ENCODE data around the gene TFAP2A. TPM values are rescaled to one million over a fixed set of nuclear protein-coding genes. Genes with fewer than 3 reads are reported as not detected.

The TFAP2A gene
- total RNA-seq, 5 donors from 2014 or later (not counting 1 experiment from before 2014, with no cell fraction given): 0.15 to 0.69 (median 0.28) TPM; not detected in 2

GRCh38 chr6:10411131-10411970, 3.5 kb downstream of the TFAP2A start:
- Histone ChIP-seq H3K27ac (ENCODE audit: low read length) (no peak overlapping the region), H3K4me1 (ENCODE audit: control insufficient read depth in 1 of 2, extremely low read depth in 1 of 2, insufficient read depth in 2 of 2, low read length in 2 of 2) (peaks cover 12 to 48% of the 10 kb centered on the region in 2 experiments), H3K9me3 (peaks cover 4% of the 10 kb centered on the region), H3K27me3 (replicated peaks in 1 of 2; ENCODE audit: control insufficient read depth in 2 of 2, extremely low read depth in 1 of 2, insufficient read depth in 2 of 2, low read length in 1 of 2) (peaks cover 43 to 68% of the 10 kb centered on the region in 2 experiments), H3K36me3 (ENCODE audit: control insufficient read depth in 2 of 2, extremely low read depth in 1 of 2, insufficient read depth in 1 of 2, low read length in 1 of 2) (no peaks in the 10 kb centered on the region), H3K4me3 (ENCODE audit: control insufficient read depth in 1 of 2, extremely low read depth in 1 of 2, low read length in 1 of 2) (peak overlapping the region; percentile 61 to 95)
- Mint-ChIP-seq H3K36me3 (peaks cover 11% of the 10 kb centered on the region), H3K4me3 (peak overlapping the region; percentile 84 to 88 (median 84)), H3K4me1 (peaks cover 34 to 54% (median 46%) of the 10 kb centered on the region in 3 donors), H3K27me3 (peaks cover 66 to 85% of the 10 kb centered on the region in 2 donors), H3K27ac (peak overlapping the region in 1 of 2 donors; percentile 43), H3K9me3 (peaks cover 10 to 22% (median 21%) of the 10 kb centered on the region in 3 donors)
- 10% methylated on average over 53 of the region's 65 CpGs for WGBS (ENCODE audit: insufficient coverage)
- peak in 3 of 4 experiments; percentile 15 to 28 (median 18) for ATAC-seq (replicated peaks in 1 of 4)
- POLR2A ChIA-PET: no interaction called here
- no peak for DNase-seq
- CTCF ChIA-PET: interaction anchor here in 1 of 2 donors (1.0 kb wide), 1 partner anchor 10 kb away, joined by 3 read pairs; no protein-coding TSS in a partner anchor

- Mint-ChIP-seq H3K9me3 (peaks cover 10 to 28% (median 25%) of the 10 kb centered on the region in 3 donors), H3K27ac (peak overlapping the region in 1 of 2 donors; percentile 41), H3K36me3 (peaks cover 10% of the 10 kb centered on the region), H3K27me3 (peaks cover 63 to 76% of the 10 kb centered on the region in 2 donors), H3K4me3 (peak overlapping the region; percentile 56 to 88 (median 69)), H3K4me1 (peaks cover 34 to 50% (median 45%) of the 10 kb centered on the region in 3 donors)
- H3K36me3 ChIP-seq (ENCODE audit: control insufficient read depth in 2 of 2, extremely low read depth in 1 of 2, insufficient read depth in 1 of 2, low read length in 1 of 2): no peaks in the 10 kb centered on the region
- peaks cover 4% of the 10 kb centered on the region for H3K9me3 ChIP-seq
- H3K4me1 ChIP-seq (ENCODE audit: control insufficient read depth in 1 of 2, extremely low read depth in 1 of 2, insufficient read depth in 2 of 2, low read length in 2 of 2): peaks cover 12 to 42% of the 10 kb centered on the region in 2 experiments
- peaks cover 38 to 59% of the 10 kb centered on the region in 2 experiments for H3K27me3 ChIP-seq (replicated peaks in 1 of 2; ENCODE audit: control insufficient read depth in 2 of 2, extremely low read depth in 1 of 2, insufficient read depth in 2 of 2, low read length in 1 of 2)
- DNase-seq (no peak), ATAC-seq (replicated peaks in 1 of 4) (no peak)
- CTCF ChIA-PET: interaction anchor here in 1 of 2 donors (0.7 kb wide), 1 partner anchor 9 kb away, joined by 7 read pairs; no protein-coding TSS in a partner anchor
- peak overlapping the region in 1 of 2 donors; percentile 18 for H3K4me3 ChIP-seq (ENCODE audit: control insufficient read depth in 1 of 2, extremely low read depth in 1 of 2, low read length in 1 of 2)
- POLR2A ChIA-PET: no interaction called here
- whole genome bisulfite sequencing (ENCODE audit: insufficient coverage): 4% methylated on average over 5 of the region's 36 CpGs
- no peak overlapping the region for H3K27ac ChIP-seq (ENCODE audit: low read length)
Observed at GRCh38 chr6:10410207-10411050, 4.4 kb downstream of the TFAP2A start.

- Mint-ChIP-seq H3K4me1 (peaks cover 33 to 46% (median 44%) of the 10 kb centered on the region in 3 donors), H3K4me3 (peak overlapping the region in 2 of 3 donors; percentile 18 to 88), H3K27ac (peak overlapping the region in 1 of 2 donors; percentile 51), H3K27me3 (peaks cover 59 to 70% of the 10 kb centered on the region in 2 donors), H3K36me3 (peaks cover 7% of the 10 kb centered on the region), H3K9me3 (peaks cover 10 to 31% (median 27%) of the 10 kb centered on the region in 3 donors)
- H3K4me1 ChIP-seq (ENCODE audit: control insufficient read depth in 1 of 2, extremely low read depth in 1 of 2, insufficient read depth in 2 of 2, low read length in 2 of 2): peaks cover 12 to 38% of the 10 kb centered on the region in 2 experiments
- H3K36me3 ChIP-seq (ENCODE audit: control insufficient read depth in 2 of 2, extremely low read depth in 1 of 2, insufficient read depth in 1 of 2, low read length in 1 of 2): no peaks in the 10 kb centered on the region
- peaks cover 33 to 55% of the 10 kb centered on the region in 2 experiments for H3K27me3 ChIP-seq (replicated peaks in 1 of 2; ENCODE audit: control insufficient read depth in 2 of 2, extremely low read depth in 1 of 2, insufficient read depth in 2 of 2, low read length in 1 of 2)
- DNase-seq (no peak), ATAC-seq (replicated peaks in 1 of 4) (no peak)
- ChIA-PET CTCF (no interaction called here), POLR2A (no interaction called here)
- H3K9me3 ChIP-seq: peaks cover 4% of the 10 kb centered on the region
- no peak overlapping the region for H3K27ac ChIP-seq (ENCODE audit: low read length)
- no peak overlapping the region for H3K4me3 ChIP-seq (ENCODE audit: control insufficient read depth in 1 of 2, extremely low read depth in 1 of 2, low read length in 1 of 2)
- whole genome bisulfite sequencing (ENCODE audit: insufficient coverage): 19% methylated on average over 15 of the region's 30 CpGs
Observed at GRCh38 chr6:10409731-10410206, 5.1 kb downstream of the TFAP2A start.

- no peak for ATAC-seq (replicated peaks in 1 of 4)
- no peak overlapping the region for H3K4me3 ChIP-seq (ENCODE audit: control insufficient read depth in 1 of 2, extremely low read depth in 1 of 2, low read length in 1 of 2)
- H3K9me3 Mint-ChIP-seq: peaks cover 10 to 31% (median 27%) of the 10 kb centered on the region in 3 donors
- WGBS (ENCODE audit: insufficient coverage): 10% methylated on average over 3 of the region's 8 CpGs
- CTCF ChIA-PET: no interaction called here
- peaks cover 54 to 66% of the 10 kb centered on the region in 2 donors for H3K27me3 Mint-ChIP-seq
- peak overlapping the region in 2 of 3 donors; percentile 18 to 88 for H3K4me3 Mint-ChIP-seq
- peaks cover 28 to 52% of the 10 kb centered on the region in 2 experiments for H3K27me3 ChIP-seq (replicated peaks in 1 of 2; ENCODE audit: control insufficient read depth in 2 of 2, extremely low read depth in 1 of 2, insufficient read depth in 2 of 2, low read length in 1 of 2)
- POLR2A ChIA-PET: no interaction called here
- H3K4me1 ChIP-seq (ENCODE audit: control insufficient read depth in 1 of 2, extremely low read depth in 1 of 2, insufficient read depth in 2 of 2, low read length in 2 of 2): peaks cover 9 to 38% of the 10 kb centered on the region in 2 experiments
- H3K36me3 ChIP-seq (ENCODE audit: control insufficient read depth in 2 of 2, extremely low read depth in 1 of 2, insufficient read depth in 1 of 2, low read length in 1 of 2): no peaks in the 10 kb centered on the region
- peaks cover 4% of the 10 kb centered on the region for H3K9me3 ChIP-seq
- H3K27ac Mint-ChIP-seq: peak overlapping the region in 1 of 2 donors; percentile 51
- no peak for DNase-seq
- H3K27ac ChIP-seq (ENCODE audit: low read length): no peak overlapping the region
- peaks cover 7% of the 10 kb centered on the region for H3K36me3 Mint-ChIP-seq
- peaks cover 29 to 43% (median 42%) of the 10 kb centered on the region in 3 donors for H3K4me1 Mint-ChIP-seq
Observed at GRCh38 chr6:10409233-10409721, 5.6 kb downstream of the TFAP2A start.

GRCh38 chr6:10408457-10408856, 6.4 kb downstream of the TFAP2A start:
- peaks cover 9 to 35% of the 10 kb centered on the region in 2 experiments for H3K4me1 ChIP-seq (ENCODE audit: control insufficient read depth in 1 of 2, extremely low read depth in 1 of 2, insufficient read depth in 2 of 2, low read length in 2 of 2)
- no peaks in the 10 kb centered on the region for H3K36me3 ChIP-seq (ENCODE audit: control insufficient read depth in 2 of 2, extremely low read depth in 1 of 2, insufficient read depth in 1 of 2, low read length in 1 of 2)
- H3K4me3 ChIP-seq (ENCODE audit: control insufficient read depth in 1 of 2, extremely low read depth in 1 of 2, low read length in 1 of 2): no peak overlapping the region
- no CpG with 5 or more reads among the region's 1 CpG for WGBS (ENCODE audit: insufficient coverage)
- ATAC-seq (replicated peaks in 1 of 4): no peak
- peaks cover 23 to 44% of the 10 kb centered on the region in 2 experiments for H3K27me3 ChIP-seq (replicated peaks in 1 of 2; ENCODE audit: control insufficient read depth in 2 of 2, extremely low read depth in 1 of 2, insufficient read depth in 2 of 2, low read length in 1 of 2)
- POLR2A ChIA-PET: no interaction called here
- no peak overlapping the region for H3K4me3 Mint-ChIP-seq
- H3K9me3 Mint-ChIP-seq: peaks cover 10 to 31% (median 27%) of the 10 kb centered on the region in 3 donors
- H3K27me3 Mint-ChIP-seq: peaks cover 45 to 57% of the 10 kb centered on the region in 2 donors
- peaks cover 7% of the 10 kb centered on the region for H3K36me3 Mint-ChIP-seq
- peak overlapping the region in 1 of 2 donors; percentile 37 for H3K27ac Mint-ChIP-seq
- CTCF ChIA-PET: no interaction called here
- DNase-seq: no peak
- no peak overlapping the region for H3K27ac ChIP-seq (ENCODE audit: low read length)
- H3K4me1 Mint-ChIP-seq: peaks cover 27 to 40% (median 34%) of the 10 kb centered on the region in 3 donors
- peaks cover 4% of the 10 kb centered on the region for H3K9me3 ChIP-seq

Measured in T-cell (primary cell).